HG03066 (cell line): ENCODE results near the gene DEK.

Experiments
- ATAC-seq: cut with Tn5 transposase; IDR thresholded peaks from one replicate; pipeline ENCODE4 v1.9.1; 2021; ENCODE audit warnings: low read depth; ENCODE audit not compliant: unreplicated experiment

DEK gene

DNA sequence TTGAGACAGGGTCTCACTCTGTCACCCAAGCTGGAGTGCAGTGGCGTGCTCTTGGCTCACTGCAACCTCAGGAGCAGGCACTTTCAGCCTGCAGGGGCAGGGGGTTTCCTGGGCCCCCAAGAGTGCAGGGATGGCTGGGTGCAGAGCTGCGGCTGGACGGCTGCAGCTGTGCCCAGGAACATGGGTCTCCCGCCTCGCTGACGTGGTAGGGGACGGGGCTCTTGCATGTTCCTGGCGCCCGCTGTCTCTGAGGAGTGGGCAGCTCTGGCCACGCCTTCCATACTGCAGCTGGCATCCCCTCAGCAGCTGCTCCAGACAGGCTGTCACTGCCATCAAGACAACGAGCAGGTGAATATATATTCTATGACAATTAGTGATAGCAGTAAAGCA, 2.2 kb upstream of the DEK start:
- no peak for ATAC-seq

DNA sequence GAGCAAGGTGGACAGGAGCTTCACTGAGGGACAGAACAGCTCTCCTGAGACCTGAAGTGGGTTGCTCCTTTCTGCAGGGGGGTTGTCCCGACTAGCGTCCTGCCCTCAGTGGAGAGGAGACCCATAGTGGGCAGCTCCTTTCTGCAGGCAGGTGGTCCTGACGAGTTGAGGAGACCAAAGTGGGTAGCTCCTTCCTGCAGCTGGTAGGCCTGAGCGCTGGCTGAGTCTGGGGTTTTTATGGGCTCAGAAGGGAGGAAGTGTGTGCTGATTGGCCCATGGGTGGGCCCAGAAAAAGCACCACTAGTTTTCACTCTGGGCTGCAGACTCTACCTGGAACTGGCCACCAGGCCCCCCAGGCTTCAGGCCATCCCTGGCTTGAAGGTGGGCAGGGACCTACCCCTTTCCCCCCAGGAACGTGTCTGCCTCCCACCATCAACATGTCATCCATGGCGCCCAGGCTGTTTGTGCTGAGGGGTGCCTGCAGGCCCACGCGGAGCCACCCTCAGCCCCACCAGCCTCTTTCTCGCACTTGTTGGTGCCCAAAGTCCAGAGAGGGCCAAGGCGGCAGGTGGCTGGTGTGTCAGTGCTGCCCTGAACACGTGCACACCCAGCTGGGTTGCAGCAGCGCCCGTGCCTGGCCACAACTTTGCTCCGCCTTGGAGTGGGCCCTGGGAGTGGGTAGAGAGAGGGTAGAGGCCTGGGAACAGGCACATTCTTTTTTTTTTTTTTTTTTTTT, 1.6 kb upstream of the DEK start:
- ATAC-seq, result no peak

DNA sequence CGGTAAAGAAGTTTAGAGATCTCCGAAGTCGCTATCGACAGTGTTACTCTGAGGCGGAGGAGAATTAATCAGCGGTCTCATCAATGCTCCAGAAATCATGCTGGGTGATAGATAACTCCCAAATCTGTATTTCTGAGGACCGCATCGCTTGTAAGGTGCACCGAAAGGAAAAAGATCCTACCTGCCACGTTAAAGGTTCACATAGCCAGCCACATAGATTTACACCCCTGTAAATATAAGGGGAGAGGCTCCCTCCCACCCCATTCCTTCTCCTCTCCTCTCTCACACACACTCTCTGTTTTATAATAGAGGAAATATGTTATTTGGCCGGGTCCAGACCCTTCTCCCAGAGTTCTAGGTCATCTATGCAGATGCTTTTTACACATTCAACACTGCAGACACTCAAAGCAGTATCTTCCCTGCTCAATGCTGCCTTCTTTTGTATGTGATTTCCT, 620 bp upstream of the DEK start:
- no peak for ATAC-seq

GRCh38 chr6:18263418-18264218, 712 bp downstream of the DEK start:
- peak; percentile 0 for ATAC-seq

- ATAC-seq, result peak; percentile 52
Measured at GRCh38 chr6:18262702-18263417, 1.5 kb downstream of the DEK start.

- no peak for ATAC-seq
Measured at GRCh38 chr6:18261877-18262276, 2.5 kb downstream of the DEK start.

- peak; percentile 29 for ATAC-seq
Measured at GRCh38 chr6:18260448-18261106, 3.8 kb downstream of the DEK start.

DNA sequence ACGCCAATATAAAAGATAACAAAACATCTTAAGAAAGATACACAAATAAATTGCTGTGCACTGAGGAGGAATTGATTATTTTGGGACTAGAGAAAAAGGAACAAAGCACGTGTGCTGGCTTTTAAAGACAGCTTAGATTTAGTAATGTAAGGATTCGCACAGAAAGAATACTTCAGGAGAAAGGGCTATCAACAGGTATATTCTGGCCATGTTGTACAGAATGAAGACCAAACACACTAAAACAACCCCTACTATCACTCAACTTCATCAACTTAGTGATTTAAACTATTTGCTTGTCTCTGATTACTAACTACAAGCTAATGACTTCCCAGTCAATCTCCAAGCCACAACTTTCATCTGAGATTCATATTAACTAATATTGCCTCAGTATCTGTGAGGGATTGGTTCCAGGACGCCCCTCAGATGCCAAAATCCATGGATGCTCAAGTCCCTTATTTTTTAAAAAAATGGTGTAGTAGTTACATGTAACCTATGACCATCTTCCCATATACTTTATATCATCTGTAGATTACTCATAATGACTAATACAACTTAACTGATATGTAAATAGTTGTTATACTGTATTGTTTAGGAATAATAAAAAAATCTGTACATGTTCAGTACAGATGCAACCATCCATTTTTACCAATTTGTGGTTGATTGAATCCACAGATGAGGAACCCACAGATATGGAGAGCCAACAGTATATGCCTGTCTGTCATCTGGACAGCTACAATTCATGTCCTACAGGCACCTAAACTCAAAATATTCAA, 4.5 kb downstream of the DEK start:
- ATAC-seq, result no peak

DNA sequence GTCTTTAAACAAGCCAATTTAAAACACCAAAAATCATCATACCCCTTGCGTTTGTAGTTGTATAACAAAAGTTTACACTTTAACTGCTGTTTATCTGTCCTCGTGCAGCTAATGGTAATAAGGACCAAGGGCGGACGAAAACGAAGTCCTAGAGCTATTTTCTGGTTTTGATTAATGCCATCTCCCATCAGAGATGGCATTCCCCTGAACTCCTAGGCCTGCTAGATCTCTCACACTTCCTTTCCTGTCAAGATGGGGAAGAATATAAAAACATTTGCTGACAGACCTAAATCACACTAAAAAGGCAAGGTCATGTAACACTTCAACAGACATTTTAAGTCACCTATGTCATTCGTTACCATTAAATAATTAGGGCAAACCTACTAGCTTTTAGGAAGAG, 9.5 kb downstream of the DEK start:
- no peak for ATAC-seq

DNA sequence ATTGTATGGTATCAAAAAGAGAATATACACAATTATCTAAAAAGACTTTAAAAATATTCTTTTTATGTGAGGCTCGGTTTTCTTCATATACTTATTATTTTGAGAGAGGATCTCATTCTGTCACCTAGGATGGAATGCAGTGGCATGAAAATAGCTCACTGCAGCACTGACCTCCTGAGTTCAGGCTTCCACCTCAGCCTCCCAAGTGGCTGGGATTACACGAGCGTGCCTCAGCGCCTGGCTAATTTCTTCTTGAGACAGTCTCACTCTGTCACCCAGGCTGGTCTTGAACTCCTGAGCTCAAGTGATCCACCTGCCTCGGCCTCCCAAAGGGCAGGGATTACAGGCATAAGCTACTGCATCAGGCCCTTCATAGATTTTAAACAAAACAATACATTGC, 10.7 kb downstream of the DEK start:
- ATAC-seq, result no peak

- no peak for ATAC-seq
Measured at GRCh38 chr6:18249271-18249670, 15.1 kb downstream of the DEK start.

GRCh38 chr6:18248698-18249097, 15.6 kb downstream of the DEK start:
- no peak for ATAC-seq

DNA sequence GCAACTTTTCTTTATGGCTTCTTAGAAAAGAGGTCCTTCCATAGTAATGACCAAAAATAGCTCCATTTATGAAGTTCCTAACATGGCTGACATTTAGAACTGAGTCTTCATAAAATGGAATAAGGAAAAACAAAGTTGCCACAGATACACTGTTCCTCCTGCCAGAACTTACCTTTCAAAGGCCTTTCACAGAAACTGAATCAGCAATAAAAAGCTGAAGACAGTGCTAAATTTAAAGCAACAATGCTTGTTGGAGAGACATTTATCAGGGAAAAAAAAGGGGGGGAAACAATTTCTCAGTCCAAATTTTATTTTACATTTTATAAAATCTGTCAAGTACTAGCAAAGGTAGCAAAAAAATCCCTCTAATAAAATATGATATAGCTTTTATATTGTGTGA, 17.3 kb downstream of the DEK start:
- no peak for ATAC-seq

GRCh38 chr6:18246205-18246604, 18.1 kb downstream of the DEK start:
- no peak for ATAC-seq

GRCh38 chr6:18245642-18246041, 18.7 kb downstream of the DEK start:
- ATAC-seq, result no peak

DNA sequence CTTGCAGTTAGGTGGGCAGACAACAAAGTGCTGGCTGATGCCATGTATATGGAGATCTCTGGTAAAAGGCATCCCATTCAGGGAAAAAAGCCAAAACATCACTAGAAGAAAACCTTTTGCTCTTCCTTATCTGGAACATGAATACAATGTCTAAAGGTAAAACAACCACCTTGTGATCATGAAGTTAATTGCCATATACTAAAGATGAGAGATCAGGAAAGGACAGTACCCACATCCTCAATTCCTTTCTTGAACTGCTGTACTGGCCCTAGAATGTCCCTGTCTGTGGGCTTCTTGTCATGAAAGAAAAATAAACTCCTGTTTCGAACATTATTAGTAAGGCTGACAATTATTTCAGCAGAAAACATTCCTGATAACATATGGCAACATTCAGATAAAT, 19.3 kb downstream of the DEK start:
- ATAC-seq, result no peak

DNA sequence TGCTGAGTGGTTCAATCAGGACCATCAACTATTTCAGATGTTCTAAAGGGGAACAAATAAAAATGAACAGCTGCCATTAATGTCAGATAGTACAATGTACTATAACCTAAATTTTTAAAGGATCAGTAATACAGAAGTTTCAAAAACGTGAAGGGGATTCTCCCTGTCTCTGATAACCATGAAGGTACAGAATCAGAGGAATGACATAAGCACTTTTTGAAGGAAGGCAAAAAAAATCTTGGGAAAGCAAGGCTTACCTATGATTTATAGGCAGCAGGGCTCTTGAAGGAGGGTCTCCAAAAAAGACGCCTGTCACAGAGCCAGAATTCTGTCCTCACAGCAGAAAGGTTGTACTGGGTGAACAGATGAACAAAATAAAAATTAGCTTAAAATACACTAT, 20.1 kb downstream of the DEK start:
- no peak for ATAC-seq

GRCh38 chr6:18243302-18243893, 20.9 kb downstream of the DEK start:
- no peak for ATAC-seq

GRCh38 chr6:18242062-18242851, 22.1 kb downstream of the DEK start:
- ATAC-seq, result no peak
